22Rv1 (cell line): ENCODE results near the gene MRLN.

Experiments
- ZFX ChIP-seq: fragments of 450-650 bp; IDR thresholded peaks from 2 replicates; pipeline ENCODE4 v1.6.1; 2017; ENCODE audit warnings: antibody characterized with exemption, borderline replicate concordance
- TF ChIP-seq, protein P1 (sequence below): fragments of 450-650 bp; IDR thresholded peaks from 2 replicates; pipeline ENCODE4 v1.5.1; 2017; ENCODE audit warnings: mild to moderate bottlenecking

DNA sequence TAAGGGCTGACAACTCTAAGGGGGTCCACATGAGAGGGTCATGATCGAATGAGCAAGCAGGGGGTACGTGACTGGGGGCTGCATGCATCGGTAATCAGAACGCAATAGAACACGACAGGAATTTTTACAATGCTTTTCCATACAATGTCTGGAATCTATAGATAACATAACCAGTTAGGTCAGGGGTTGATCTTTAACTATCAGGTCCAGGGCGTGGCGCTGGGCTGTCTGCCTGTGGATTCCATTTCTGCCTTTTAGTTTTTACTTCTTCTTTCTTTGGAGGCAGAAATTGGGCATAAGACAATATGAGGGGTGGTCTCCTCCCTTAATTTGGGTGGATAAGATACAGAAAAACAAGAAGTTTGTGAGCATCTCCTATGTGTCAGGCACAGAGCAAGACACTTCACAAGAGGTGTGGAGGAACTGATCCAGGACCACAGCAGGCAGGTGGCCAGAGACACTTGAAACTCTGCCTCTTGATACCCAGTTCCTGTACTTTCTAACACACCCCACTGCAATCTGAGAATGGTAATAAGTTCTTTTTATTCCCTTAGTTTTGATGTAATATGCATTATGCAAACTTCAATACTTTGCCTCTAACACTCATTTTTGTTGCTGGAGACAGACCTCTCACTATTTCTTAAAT is 18.0 kb upstream of the MRLN start:
- TF ChIP-seq, protein P1, sequence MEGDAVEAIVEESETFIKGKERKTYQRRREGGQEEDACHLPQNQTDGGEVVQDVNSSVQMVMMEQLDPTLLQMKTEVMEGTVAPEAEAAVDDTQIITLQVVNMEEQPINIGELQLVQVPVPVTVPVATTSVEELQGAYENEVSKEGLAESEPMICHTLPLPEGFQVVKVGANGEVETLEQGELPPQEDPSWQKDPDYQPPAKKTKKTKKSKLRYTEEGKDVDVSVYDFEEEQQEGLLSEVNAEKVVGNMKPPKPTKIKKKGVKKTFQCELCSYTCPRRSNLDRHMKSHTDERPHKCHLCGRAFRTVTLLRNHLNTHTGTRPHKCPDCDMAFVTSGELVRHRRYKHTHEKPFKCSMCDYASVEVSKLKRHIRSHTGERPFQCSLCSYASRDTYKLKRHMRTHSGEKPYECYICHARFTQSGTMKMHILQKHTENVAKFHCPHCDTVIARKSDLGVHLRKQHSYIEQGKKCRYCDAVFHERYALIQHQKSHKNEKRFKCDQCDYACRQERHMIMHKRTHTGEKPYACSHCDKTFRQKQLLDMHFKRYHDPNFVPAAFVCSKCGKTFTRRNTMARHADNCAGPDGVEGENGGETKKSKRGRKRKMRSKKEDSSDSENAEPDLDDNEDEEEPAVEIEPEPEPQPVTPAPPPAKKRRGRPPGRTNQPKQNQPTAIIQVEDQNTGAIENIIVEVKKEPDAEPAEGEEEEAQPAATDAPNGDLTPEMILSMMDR: no peak
- TF ChIP-seq ZFX: no peak
